ENCODE data around the gene SF3A1. TPM values are rescaled to one million over a fixed set of nuclear protein-coding genes. Genes with fewer than 3 reads are reported as not detected.

SF3A1 gene
- total and polyA plus RNA-seq, 3 donors from 2014 or later = 159 to 272 (median 174) TPM

DNA sequence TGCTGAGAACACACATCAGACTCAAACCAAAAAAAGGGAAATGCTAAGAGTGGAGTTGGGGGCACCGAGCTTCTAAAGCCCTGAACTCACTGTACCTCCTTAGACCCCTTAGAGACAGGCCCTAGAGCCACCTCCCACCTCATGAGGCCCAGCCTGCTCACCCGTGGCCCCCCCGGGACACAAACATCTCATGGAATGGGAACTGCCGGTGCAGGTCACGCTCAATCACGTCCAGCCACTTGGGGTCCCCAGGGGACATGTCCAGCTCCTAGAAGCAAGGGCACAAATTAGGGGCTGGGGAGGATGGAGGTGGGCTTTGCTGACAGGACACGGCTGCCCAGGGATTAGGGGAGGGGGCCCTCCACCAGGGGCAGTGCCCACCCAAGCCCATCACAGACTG lies 61.1 kb downstream of the SF3A1 start:
- intact Hi-C loops (cut with DNase I; ENCODE audit: low total_unique reads) = no loop called here
- peaks cover 15% of the 10 kb centered on the region for H3K4me1 ChIP-seq
- no peak for DNase-seq
- H3K9me3 ChIP-seq = no peaks in the 10 kb centered on the region
- H3K27me3 ChIP-seq = no peaks in the 10 kb centered on the region
- WGBS, 2 donors = 44 to 81% methylated on average over 2 to 7 of the region's 7 CpGs
- H3K27ac ChIP-seq = no peak overlapping the region
- no peaks in the 10 kb centered on the region for H3K36me3 ChIP-seq (ENCODE audit: low read depth, missing control alignments)
- TF ChIP-seq POLR2A (IDR thresholded peaks at IDR 0.05) (no peak), CTCF (IDR thresholded peaks at IDR 0.05) (no peak)
- H3K4me3 ChIP-seq = no peak overlapping the region

GRCh38 chr22:30294830-30295229 lies 61.9 kb downstream of the SF3A1 start:
- DNase-seq = no peak
- WGBS, 2 donors = 95% methylated on average over 11 of the region's 11 CpGs; no CpG with 5 or more reads in 1 of the 2 donors
- no peak for TF ChIP-seq CTCF (IDR thresholded peaks at IDR 0.05)
- no peak for TF ChIP-seq POLR2A (IDR thresholded peaks at IDR 0.05)
- Histone ChIP-seq H3K36me3 (ENCODE audit: low read depth, missing control alignments) (no peaks in the 10 kb centered on the region), H3K4me1 (peaks cover 21% of the 10 kb centered on the region), H3K27me3 (no peaks in the 10 kb centered on the region), H3K4me3 (no peak overlapping the region), H3K9me3 (no peaks in the 10 kb centered on the region), H3K27ac (no peak overlapping the region)
- intact Hi-C loops (cut with DNase I; ENCODE audit: low total_unique reads) = no loop called here

DNA sequence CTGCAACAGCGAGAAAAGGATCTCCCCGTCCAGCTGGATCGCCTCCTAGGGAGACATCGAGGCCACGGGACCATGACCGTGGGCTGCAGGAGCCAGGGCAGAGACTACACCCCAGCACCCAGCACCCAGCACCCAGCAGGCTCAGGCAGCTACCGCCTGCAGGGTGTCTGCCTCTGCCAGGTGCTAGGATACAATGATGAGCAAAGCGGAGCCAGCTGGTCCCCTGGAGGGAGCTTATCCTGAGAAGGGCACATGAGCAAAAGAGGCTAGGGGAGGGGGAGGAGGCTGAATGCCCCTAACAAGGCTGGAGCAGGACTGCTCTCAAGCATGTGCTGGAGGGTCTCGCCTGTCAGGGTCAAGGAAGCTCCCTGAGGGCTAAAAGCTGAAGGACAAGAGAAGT lies 62.6 kb downstream of the SF3A1 start:
- 89 to 91% methylated on average over 2 to 9 of the region's 9 CpGs for WGBS, 2 donors
- Histone ChIP-seq H3K4me3 (no peak overlapping the region), H3K27ac (peak overlapping the region in 1 of 2 donors; percentile 11), H3K4me1 (peaks cover 21% of the 10 kb centered on the region), H3K27me3 (no peaks in the 10 kb centered on the region), H3K36me3 (ENCODE audit: low read depth, missing control alignments) (no peaks in the 10 kb centered on the region), H3K9me3 (no peaks in the 10 kb centered on the region)
- DNase-seq = no peak
- TF ChIP-seq POLR2A (IDR thresholded peaks at IDR 0.05) = no peak
- TF ChIP-seq CTCF (IDR thresholded peaks at IDR 0.05) = no peak
- intact Hi-C loops (cut with DNase I; ENCODE audit: low total_unique reads) = no loop called here

GRCh38 chr22:30293026-30293425 lies 63.7 kb downstream of the SF3A1 start:
- DNase-seq = no peak
- Histone ChIP-seq H3K27me3 (no peaks in the 10 kb centered on the region), H3K9me3 (no peaks in the 10 kb centered on the region), H3K4me3 (no peak overlapping the region), H3K36me3 (ENCODE audit: low read depth, missing control alignments) (no peaks in the 10 kb centered on the region), H3K4me1 (peaks cover 29% of the 10 kb centered on the region), H3K27ac (no peak overlapping the region)
- intact Hi-C loops (cut with DNase I; ENCODE audit: low total_unique reads) = no loop called here
- no peak for TF ChIP-seq POLR2A (IDR thresholded peaks at IDR 0.05)
- no peak for TF ChIP-seq CTCF (IDR thresholded peaks at IDR 0.05)
- 84 to 88% methylated on average over 7 of the region's 7 CpGs for WGBS, 2 donors

Measured in testis (tissue), 3 donors.